NCI-H2171 treated with DMSO at 0.1 percent for 48 hours (cell line): ENCODE measurements around the gene SNRPD2.

Experiments used
- DNase-seq: peaks from one replicate; lab custom pipeline; 2025; lab: John Stamatoyannopoulos, UW

The SNRPD2 gene

GRCh38 chr19:45657520-45658167 lies 34.1 kb downstream of the SNRPD2 start:
- no peak for DNase-seq

- no peak for DNase-seq
Observed at GRCh38 chr19:45655073-45655472, 36.7 kb downstream of the SNRPD2 start.

DNA sequence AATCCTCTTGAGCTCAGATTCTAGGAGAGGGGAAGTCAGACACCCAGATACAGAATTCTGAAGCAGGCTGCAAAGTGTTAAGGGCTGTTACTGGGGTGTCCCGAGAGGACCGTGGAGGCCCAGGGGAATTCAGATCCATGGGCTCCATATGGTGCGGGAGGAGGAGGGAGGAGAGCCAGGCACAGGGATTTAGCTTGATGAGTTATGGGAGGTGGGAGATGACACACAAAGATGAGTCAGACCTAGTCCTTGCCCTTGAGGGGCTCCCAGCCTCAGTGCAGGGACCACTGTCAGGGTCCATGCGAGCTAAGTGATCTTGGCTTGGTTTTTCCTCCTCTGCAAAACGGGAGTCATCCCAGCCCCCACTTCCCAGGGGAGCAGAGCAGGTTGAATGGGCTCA lies 38.1 kb downstream of the SNRPD2 start:
- peak; percentile 98 for DNase-seq

- no peak for DNase-seq
Observed at GRCh38 chr19:45650722-45651121, 41.0 kb downstream of the SNRPD2 start.

DNA sequence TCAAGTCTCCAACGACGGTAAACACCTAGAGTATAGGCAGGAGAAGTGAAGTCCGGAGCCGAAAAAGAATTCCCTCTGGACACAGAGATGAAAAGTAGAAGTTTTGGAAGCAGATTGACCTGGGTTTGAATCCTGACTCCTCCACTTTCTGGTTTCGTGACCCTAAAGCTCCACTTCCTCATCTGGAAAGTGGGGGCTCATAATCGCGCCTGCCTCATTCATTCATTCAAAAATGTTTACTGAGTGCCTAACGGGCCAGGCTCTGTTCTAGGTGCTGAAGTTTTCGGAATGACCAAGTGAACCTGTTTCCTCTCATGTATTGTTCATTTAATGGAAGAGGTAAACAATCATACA lies 45.4 kb downstream of the SNRPD2 start:
- DNase-seq, result no peak

- DNase-seq, result peak; percentile 85
Observed at GRCh38 chr19:45645631-45646344, 46.0 kb downstream of the SNRPD2 start.

DNA sequence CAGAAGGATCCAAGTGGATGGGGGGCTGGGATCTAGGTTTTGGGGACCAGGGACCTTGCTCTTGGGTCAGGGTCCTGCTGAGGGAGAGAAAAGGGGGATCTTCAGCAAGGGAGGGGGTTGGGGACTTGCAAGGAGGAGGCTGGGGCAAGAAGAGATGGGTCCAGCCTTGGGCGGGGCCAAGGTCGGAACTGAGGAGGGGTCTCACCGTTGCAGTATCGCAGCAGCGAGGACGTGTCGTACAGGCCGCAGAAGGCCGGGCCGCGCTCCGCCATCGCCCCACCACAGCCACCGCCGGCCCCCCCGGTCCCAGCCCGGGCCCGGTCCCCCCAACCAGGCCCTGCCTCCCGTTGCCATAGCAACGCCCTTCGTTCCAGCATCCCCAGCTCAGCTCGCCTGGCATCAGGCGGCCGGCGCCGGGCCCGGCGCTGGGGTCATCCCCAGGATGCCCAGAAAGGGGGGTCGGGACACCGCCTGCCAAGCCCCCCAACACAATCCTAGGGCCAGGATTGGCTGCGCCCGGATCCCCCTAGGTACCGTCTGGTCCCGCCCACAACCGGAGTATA lies 46.6 kb downstream of the SNRPD2 start:
- DNase-seq, result no peak

GRCh38 chr19:45643927-45644771 lies 47.6 kb downstream of the SNRPD2 start:
- no peak for DNase-seq

GRCh38 chr19:45643024-45643926 lies 48.5 kb downstream of the SNRPD2 start:
- peak; percentile 87 for DNase-seq

DNA sequence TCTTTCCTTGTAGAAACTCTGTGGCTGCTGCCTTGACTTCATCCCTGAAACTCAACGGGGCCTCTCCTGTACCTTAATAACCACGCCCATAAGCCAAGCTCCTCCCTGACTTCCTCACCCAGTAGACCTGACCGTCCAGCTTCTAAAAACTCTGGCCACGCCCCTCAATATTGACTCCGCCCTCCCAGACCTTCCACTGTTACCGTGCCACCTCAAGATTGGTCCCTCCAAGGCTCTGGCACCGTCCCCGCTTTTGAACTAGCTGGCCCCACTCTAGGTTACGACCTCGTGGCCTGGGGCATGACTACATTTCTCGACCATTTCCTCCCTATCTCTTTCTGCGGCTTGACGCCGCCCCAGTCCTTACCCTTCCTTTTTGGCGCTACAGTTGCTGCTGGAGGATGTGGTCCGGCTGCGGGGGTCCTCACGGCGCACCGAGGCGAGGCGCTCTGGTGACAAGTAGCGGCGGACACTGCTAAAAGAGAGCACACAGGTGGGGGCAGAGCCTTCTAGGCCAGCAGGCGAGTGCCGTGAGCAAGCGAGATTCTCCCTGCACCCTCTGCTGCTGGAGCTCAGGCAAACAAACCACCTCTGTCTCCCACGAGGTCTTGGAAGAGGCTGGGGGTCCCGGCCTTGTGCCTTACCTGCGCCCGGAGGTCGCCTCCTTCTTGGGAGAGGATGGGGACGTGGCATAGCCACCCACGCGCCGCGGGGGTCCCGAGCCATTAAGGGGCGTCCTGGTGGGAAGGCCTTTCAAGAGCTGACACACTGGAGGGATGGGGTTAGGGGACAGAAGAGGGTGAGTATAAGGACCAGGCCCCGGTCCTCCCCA lies 50.3 kb downstream of the SNRPD2 start:
- DNase-seq, result peak; percentile 90

DNA sequence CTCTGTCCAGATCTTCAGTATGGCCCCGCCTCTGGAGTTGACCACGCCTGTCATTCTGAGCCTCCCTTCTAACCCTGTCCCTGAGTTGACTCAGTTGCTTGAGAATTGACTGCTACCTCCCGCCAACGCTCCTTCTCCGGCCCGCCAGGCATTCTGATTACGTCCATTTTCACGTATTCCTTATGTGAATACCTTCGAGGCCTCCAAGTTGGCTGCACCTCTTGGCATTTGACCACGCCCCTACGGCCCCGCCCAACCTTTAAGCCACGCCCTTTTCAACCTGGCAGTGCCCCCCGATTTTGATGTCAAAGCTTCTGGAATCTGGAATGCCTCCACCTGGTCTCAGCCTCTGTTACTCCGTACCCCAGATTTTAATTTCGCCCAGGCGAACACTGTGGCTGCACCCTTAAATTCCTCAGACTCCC lies 50.9 kb downstream of the SNRPD2 start:
- DNase-seq, result peak; percentile 40

GRCh38 chr19:45638930-45639729 lies 52.6 kb downstream of the SNRPD2 start, which contains the start of gene EML2:
TSS of gene EML2 (minus strand) at chr19:45639397. CDS start at chr19:45639376, 21 bp downstream.
- DNase-seq, result peak; percentile 50

DNA sequence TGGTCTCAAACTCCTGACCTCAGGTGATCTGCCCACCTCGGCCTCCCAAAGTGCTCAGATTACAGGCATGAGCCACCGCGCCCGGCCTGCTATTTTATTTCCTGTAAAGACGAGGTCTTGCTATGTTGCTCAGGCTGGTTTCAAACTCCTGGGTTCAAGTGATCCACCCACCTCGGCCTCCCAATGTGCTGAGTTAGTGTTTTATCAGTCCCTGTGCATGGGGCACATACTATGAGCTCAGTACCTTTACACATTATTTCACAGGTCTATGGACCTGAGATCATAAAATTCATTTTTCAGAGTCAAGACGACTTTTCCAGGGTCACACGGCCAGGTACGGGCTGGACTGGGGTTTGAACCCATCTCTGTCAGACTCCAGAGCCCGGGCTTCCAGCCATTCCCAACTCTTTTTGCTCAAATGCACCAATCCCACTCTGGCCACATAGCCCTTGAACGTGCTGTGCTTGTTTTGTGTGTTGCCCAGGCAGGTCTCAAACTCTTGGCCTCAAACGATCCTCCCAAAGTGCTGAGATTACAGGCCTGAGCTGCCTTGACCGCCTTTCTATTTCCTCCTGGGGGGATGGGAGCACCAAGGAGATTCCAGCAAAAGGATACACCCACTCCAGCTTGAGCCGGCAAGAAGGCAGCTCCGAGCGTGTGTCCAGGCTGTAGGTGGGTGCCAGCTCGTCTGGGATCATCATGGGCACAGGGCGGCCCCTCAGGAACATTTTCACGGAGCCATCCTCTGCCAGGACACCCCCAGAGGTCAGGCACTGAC lies 53.7 kb downstream of the SNRPD2 start:
- no peak for DNase-seq
